ENCODE measurements around the gene ETS2.

ETS2 gene

DNA sequence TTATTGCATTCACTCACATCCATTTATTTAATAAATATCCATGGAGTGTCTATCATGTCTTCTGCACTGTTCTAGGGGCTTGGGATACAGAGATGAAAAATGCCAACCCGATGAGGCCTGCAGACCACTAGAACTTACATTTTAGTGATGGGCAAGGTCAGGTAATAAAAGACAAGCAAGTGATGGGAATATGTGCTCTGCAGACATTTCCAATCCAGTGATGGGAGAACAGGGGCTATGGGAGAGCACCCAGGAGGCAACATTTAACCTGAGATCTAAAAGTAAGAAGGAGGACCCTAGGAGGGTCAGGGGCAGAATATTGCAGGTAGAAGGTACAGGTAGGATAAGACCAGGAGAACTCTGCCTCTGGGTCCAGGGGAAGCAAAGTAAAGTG is 53.1 kb downstream of the ETS2 start:
- no peak for DNase-seq (ENCODE audit: low read depth in 2 of 2)

DNA sequence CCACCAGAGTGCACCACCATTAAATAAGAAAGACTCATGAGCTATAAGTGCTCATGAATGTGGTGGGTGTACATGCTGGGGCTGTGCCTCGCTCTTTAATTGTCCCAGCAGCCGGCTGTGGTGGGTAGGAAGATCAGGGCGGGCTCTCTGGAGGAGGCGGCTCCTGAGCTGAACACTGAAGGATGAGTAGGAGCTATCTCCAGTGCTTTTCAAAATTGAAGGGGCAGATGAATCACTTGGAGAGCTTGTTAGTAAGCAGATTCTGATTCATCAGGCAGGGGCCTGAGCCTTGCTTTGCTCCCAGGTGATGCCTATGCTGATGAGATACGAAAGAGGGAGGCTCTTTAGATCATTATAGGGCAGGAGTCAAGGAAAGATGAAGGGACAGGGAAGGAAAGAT is 54.1 kb downstream of the ETS2 start:
- no peak for DNase-seq (ENCODE audit: low read depth in 2 of 2)

DNA sequence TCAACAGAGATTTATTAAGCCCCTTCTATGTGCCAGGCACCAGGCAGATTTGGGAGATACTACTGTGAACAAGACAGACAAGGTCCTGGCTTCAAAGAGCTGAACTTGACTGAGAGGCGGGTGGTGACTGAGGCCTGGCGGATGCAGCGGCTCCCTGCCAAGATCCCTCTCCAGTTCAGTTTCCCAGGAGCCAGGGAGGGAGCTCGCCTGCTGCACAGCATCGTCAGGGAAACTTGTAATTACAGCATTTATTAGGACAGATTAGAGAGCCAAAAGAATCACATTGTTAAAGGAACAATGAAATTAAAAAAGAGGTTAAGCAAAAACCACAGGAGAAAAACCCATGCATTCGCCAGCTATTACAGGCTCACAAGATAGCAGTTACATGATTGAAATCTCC is 55.3 kb downstream of the ETS2 start:
- no peak for DNase-seq (ENCODE audit: low read depth in 2 of 2)

DNA sequence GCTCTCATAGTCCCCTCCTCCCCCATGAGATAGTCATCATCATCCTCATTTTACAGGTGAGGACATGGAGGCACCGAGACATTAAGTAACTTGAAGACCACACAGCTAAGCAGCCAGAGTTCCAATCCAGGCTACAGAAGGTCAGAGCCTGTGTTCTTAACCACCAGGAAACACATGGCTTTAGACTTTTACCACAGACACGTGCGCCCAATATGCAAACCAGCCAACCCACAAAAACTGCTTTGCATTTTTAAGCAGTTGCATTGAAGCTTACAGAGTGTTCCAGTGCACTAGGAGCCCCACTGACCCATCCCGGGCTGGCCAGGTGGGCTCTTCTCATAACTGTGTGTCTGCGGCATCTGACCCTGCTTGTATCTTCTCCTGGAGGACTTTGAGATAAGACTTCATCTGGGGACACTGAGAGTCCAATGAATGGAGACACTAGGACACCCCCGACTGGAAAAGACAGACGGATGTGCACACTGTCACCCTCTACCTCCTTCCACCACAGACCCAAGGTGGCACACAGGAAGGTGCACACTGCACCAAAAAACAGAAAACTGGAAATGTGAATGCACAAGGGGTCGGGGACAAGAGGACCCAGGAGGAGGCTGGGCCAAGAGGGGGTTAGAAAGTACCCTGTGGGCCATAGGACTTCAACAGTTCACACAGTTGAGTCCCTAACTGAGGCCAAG is 56.4 kb downstream of the ETS2 start:
- DNase-seq (ENCODE audit: low read depth in 2 of 2), result no peak

DNA sequence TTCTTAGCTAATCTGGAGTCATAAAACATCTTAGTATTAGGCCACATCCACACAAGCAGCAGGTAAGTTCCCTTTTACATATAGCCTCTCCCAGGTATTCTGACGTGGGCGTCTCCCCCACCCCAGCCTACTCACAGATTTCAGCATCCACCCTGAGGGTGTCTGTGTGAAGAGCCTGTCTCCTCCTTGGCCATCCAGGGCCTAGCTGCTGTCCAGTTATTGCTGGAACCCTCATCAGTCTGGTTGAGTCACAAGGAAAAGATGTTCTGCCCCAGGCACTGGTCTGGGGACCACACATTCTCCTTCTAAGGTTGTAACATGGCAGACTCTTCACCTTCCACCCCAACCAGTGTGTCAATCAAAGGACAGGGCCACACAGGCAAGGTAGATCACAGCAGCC is 57.6 kb downstream of the ETS2 start:
- no peak for DNase-seq (ENCODE audit: low read depth in 2 of 2)

DNA sequence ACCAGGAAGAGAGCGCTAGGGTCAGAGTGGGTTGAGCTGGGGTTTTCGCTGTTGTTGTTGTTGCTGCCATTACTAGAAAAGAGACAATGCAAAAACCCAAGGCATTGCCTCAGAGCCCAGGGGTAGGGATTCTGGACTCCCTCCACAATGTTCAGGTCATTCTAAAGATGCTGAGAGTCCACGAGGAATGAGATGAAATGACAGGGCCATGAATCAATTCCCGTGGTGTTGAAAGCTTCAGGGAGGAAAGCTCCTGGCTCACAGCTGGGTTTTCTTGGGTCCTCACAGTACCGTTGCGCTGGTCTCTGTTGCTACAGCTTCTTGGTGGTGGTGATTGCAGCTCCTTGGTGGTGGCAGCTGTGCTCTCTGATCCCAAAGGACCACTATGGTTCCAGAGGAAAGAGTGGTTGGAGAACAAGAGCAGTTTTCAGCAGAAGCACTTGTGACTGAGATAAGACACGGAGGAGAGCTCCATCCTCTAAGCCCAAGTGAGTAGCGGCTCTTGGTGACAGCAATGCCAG is 58.2 kb downstream of the ETS2 start:
- DNase-seq (ENCODE audit: low read depth in 2 of 2), result no peak

DNA sequence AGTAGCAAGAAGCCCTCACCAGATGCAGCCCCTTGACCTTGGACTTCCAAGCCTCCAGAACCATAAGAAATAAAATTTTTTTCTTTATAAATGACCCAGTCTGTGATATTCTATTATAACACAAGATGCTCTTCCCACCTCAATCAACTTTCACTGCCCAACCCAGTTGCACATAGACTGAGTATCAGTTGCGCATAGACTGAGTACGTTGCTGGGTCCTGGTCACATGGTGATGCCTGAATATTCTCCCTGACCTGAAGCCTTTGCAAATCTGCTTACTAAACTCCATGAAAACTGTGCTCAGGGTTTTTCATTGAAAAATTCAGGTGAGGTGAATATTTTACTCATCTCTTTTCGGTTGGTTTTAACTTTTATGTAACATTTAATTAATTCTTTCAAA is 59.2 kb downstream of the ETS2 start:
- DNase-seq (ENCODE audit: low read depth in 2 of 2), result no peak

DNA sequence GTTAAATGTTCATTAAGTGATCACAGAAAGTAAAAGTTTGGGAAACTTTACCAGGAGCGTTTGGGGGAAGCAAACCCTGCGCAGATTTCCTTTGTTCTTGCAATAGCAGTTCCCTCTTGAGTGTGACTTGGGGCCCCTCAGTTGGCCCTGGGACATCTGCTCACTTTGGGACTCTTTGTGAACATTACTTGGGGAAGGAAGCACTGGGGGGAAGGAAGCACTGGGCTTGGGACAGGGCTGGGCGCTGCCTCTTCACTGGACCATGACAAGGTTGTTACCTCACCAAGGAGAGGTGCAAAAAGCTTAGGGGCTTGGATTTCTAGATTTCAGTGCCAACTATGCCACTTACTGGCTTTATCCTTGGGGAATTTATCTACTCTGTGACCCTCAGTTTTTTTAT is 63.5 kb downstream of the ETS2 start:
- no peak for DNase-seq (ENCODE audit: low read depth in 2 of 2)

DNA sequence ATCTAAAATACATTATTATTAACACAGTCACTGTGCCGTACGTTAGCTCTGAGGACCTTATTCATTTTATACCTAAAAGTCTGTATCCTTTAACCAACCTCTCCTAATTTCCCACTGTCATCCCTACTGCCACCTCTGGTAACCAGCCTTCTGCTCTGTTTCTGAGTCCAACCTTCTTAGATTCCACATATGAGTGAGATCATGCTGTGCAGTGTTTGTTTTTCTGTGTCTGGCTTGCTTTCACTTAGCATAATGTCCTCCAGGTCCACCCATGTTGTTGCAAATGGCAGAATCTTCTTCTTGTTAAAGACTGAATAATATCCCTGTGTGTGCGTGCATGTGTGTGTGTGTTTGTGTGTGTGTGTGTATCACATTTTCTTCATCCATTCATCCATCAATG is 64.2 kb downstream of the ETS2 start:
- no peak for DNase-seq (ENCODE audit: low read depth in 2 of 2)
